B cell (primary cell): ENCODE data around the gene ARHGAP28.
"Not testable (repeated sequence)": the region's sequence is repeated elsewhere in the genome, so short reads cannot be mapped to it uniquely, and the experiment has no call there.

Experiments
- CTCF ChIP-seq: fragments of 200-600 bp; IDR thresholded peaks from one replicate; pipeline ENCODE4 v1.8.0; 2022; ENCODE audit warnings: antibody characterized with exemption, mild to moderate bottlenecking
- EZH2 ChIP-seq: IDR thresholded peaks from 2 replicates; pipeline ENCODE4 v1.6.1; 2012; ENCODE audit warnings: borderline replicate concordance, low read depth, mild to moderate bottlenecking, moderate library complexity, low read length; ENCODE audit not compliant: insufficient read depth, poor library complexity, severe bottlenecking

- TF ChIP-seq CTCF, EZH2: not testable (repeated sequence)
Measured at GRCh38 chr18:6845521-6845920, 116.0 kb downstream of the ARHGAP28 start.
